ENCODE measurements around the gene H2AZ2. TPM values are rescaled to one million over a fixed set of nuclear protein-coding genes. Genes with fewer than 3 reads are reported as not detected.

Gene H2AZ2
- total and polyA plus RNA-seq, 2 of the 4 experiments (the other 2 are of a cell fraction), result 156 to 162 TPM

DNA sequence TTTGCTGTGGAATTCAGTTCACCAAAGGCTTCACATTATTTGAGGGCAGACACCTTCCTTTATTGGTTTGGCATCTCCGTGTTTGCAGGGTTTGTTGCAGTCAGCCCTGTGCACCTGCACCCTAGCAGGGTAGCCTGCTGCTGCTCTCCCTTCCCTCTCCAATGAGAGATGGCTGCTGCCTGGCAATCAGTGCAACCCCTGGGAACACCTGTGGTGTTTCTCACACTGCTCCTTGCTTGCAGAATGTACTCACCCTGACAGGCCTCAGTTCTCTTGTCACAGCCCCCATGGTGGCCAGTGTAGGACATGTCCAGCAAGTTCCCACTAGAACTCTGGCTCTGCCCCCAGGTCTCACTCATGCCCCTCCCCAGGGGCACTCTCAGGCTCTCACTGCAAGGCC, 63.5 kb downstream of the H2AZ2 start:
- no TSS peak for BruUV-seq (replicated peaks)
- Histone ChIP-seq H3K4me1 (ENCODE audit: control insufficient read depth, insufficient read depth, low read length) (no peaks in the 10 kb centered on the region), H3K27me3 (ENCODE audit: control insufficient read depth, insufficient read depth, low read length) (peaks cover 2% of the 10 kb centered on the region), H3K4me3 (ENCODE audit: insufficient read depth, low read depth, low read length) (no peak overlapping the region), H2BK20ac (ENCODE audit: low read depth, low read length) (no peak overlapping the region), H2AFZ (replicated peaks; ENCODE audit: low read length, poor library complexity) (no peak overlapping the region), H2AK5ac (ENCODE audit: low read depth, low read length) (no peak overlapping the region), H2BK5ac (ENCODE audit: low read depth, low read length, poor library complexity, severe bottlenecking) (no peak overlapping the region), H3K14ac (replicated peaks; ENCODE audit: low read depth, low read length) (no peak overlapping the region), H3K23ac (ENCODE audit: low read depth, low read length) (no peak overlapping the region), H3K9me3 (ENCODE audit: control insufficient read depth, insufficient read depth, low read length) (peaks cover 6% of the 10 kb centered on the region), H3K27ac (ENCODE audit: insufficient read depth, low read length) (no peak overlapping the region), H3K9me1 (ENCODE audit: insufficient read depth, low read length) (no peaks in the 10 kb centered on the region), H3K4ac (ENCODE audit: low read depth, low read length) (no peak overlapping the region), H3K79me1 (ENCODE audit: low read depth in 1 of 2, low read length in 2 of 2) (no peaks in the 10 kb centered on the region), H3K36me3 (ENCODE audit: control insufficient read depth, insufficient read depth, low read length) (no peaks in the 10 kb centered on the region), H2BK15ac (ENCODE audit: low read depth, low read length) (no peak overlapping the region), H3K18ac (ENCODE audit: low read depth, low read length) (no peak overlapping the region), H2AK9ac (replicated peaks; ENCODE audit: low read depth, low read length, poor library complexity) (no peak overlapping the region), H3K56ac (ENCODE audit: extremely low read depth, insufficient read depth, low read length) (no peak overlapping the region), H4K20me1 (ENCODE audit: insufficient read depth, low read length) (no peaks in the 10 kb centered on the region), H4K5ac (ENCODE audit: low read depth, low read length) (no peak overlapping the region), H4K91ac (ENCODE audit: insufficient read depth, low read depth, low read length) (no peak overlapping the region), H2BK120ac (ENCODE audit: low read depth, low read length) (no peak overlapping the region), H4K8ac (ENCODE audit: low read depth in 2 of 2, low read length in 2 of 2) (no peak overlapping the region), H3K4me2 (ENCODE audit: low read depth, low read length) (no peak overlapping the region), H3K9ac (ENCODE audit: low read depth, low read length) (no peak overlapping the region)
- dilution Hi-C loops (cut with HindIII; ENCODE audit: low sequenced_read_pairs, unreplicated experiment) (no loop called here), in situ Hi-C loops (cut with MboI; ENCODE audit: low sequenced_read_pairs) (no loop called here), intact Hi-C loops (cut with micrococcal nuclease) (no loop called here)
- ATAC-seq (ENCODE audit: low read depth) (no peak), DNase-seq (no peak)
- ChIA-PET POLR2A (ENCODE audit: unreplicated experiment) (no interaction called here), CTCF (no interaction called here)
- TF ChIP-seq RCOR1 (IDR thresholded peaks at IDR 0.05; ENCODE audit: insufficient replicate concordance, low read length), result no peak
- TF ChIP-seq MAFK (IDR thresholded peaks at IDR 0.05; ENCODE audit: low read depth, low read length), result no peak
- TF ChIP-seq, protein P1, sequence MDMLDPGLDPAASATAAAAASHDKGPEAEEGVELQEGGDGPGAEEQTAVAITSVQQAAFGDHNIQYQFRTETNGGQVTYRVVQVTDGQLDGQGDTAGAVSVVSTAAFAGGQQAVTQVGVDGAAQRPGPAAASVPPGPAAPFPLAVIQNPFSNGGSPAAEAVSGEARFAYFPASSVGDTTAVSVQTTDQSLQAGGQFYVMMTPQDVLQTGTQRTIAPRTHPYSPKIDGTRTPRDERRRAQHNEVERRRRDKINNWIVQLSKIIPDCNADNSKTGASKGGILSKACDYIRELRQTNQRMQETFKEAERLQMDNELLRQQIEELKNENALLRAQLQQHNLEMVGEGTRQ (IDR thresholded peaks at IDR 0.05; ENCODE audit: low read depth, low read length), result no peak
- TF ChIP-seq, protein P2, sequence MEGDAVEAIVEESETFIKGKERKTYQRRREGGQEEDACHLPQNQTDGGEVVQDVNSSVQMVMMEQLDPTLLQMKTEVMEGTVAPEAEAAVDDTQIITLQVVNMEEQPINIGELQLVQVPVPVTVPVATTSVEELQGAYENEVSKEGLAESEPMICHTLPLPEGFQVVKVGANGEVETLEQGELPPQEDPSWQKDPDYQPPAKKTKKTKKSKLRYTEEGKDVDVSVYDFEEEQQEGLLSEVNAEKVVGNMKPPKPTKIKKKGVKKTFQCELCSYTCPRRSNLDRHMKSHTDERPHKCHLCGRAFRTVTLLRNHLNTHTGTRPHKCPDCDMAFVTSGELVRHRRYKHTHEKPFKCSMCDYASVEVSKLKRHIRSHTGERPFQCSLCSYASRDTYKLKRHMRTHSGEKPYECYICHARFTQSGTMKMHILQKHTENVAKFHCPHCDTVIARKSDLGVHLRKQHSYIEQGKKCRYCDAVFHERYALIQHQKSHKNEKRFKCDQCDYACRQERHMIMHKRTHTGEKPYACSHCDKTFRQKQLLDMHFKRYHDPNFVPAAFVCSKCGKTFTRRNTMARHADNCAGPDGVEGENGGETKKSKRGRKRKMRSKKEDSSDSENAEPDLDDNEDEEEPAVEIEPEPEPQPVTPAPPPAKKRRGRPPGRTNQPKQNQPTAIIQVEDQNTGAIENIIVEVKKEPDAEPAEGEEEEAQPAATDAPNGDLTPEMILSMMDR (conservative IDR thresholded peaks at IDR 0.05; ENCODE audit: low read depth, low read length), result no peak
- TF ChIP-seq NFE2L2 (IDR thresholded peaks at IDR 0.05; ENCODE audit: low read depth, low read length), result no peak
- no peak for TF ChIP-seq MXI1 (IDR thresholded peaks at IDR 0.05; ENCODE audit: borderline replicate concordance, low read depth, low read length)
- no peak for TF ChIP-seq ELK1 (IDR thresholded peaks at IDR 0.05; ENCODE audit: borderline replicate concordance, low read depth, low read length)
- TF ChIP-seq POLR2A (IDR thresholded peaks at IDR 0.05; ENCODE audit: low read depth, low read length), result no peak
- no peak for TF ChIP-seq RAD21 (IDR thresholded peaks at IDR 0.05; ENCODE audit: low read length)
- TF ChIP-seq MAZ (IDR thresholded peaks at IDR 0.05; ENCODE audit: borderline replicate concordance, low read depth, low read length), result no peak
- TF ChIP-seq BHLHE40 (IDR thresholded peaks at IDR 0.05; ENCODE audit: low read depth, low read length), result no peak
- TF ChIP-seq SMC3 (IDR thresholded peaks at IDR 0.05; ENCODE audit: low read depth, low read length), result no peak
- no peak for TF ChIP-seq RFX5 (IDR thresholded peaks at IDR 0.05; ENCODE audit: low read depth, low read length)
- no peak for TF ChIP-seq FOS (IDR thresholded peaks at IDR 0.05; ENCODE audit: low read depth, low read length)
- TF ChIP-seq CHD1 (IDR thresholded peaks at IDR 0.05; ENCODE audit: low read depth, low read length), result no peak
- 86% methylated on average over 1 of the region's 1 CpG; no CpG with 5 or more reads in 1 of the 2 experiments for WGBS, 2 experiments (ENCODE audit: extremely low coverage in 2 of 2, insufficient read length in 1 of 2)
